Immature natural killer cell (primary cell): Measurements from ENCODE around the gene PRR5. TPM values are rescaled to one million over a fixed set of nuclear protein-coding genes. Genes with fewer than 3 reads are reported as not detected.

Source experiments
- DNase-seq, 3 donors: peaks; one replicate each; pipeline ENCODE4 v3.0.0; 2022; ENCODE audit warnings: mixed read lengths in 1 of 3
- H3K27ac Mint-ChIP-seq, 6 donors: one replicate each; pipeline ENCODE4 v1.8.0; 2020; ENCODE audit warnings: mixed read lengths in 6 of 6, mild to moderate bottlenecking in 5 of 6, inconsistent platforms in 4 of 6, moderate library complexity in 3 of 6
- H3K27me3 Mint-ChIP-seq, 3 donors: one replicate each; pipeline ENCODE4 v1.8.0; 2020 to 2021; ENCODE audit warnings: low read depth in 3 of 3, mild to moderate bottlenecking in 3 of 3, mixed read lengths in 3 of 3, moderate library complexity in 3 of 3, inconsistent platforms in 1 of 3
- H3K36me3 Mint-ChIP-seq, 3 donors: one replicate each; pipeline ENCODE4 v1.8.0; 2020; ENCODE audit warnings: mixed read lengths in 3 of 3, inconsistent platforms in 2 of 3, mild to moderate bottlenecking in 2 of 3
- H3K4me1 Mint-ChIP-seq, 2 donors: one replicate each; pipeline ENCODE4 v1.8.0; 2020; ENCODE audit warnings: inconsistent platforms in 2 of 2, mild to moderate bottlenecking in 2 of 2, mixed read lengths in 2 of 2, moderate library complexity in 1 of 2
- H3K4me3 Mint-ChIP-seq, 5 donors: one replicate each; pipeline ENCODE4 v1.8.0; 2020; ENCODE audit warnings: mild to moderate bottlenecking in 5 of 5, mixed read lengths in 5 of 5, inconsistent platforms in 3 of 5, moderate library complexity in 3 of 5
- H3K9me3 Mint-ChIP-seq, 6 donors: one replicate each; pipeline ENCODE4 v1.8.0; 2020; ENCODE audit warnings: mild to moderate bottlenecking in 6 of 6, mixed read lengths in 6 of 6, inconsistent platforms in 4 of 6, moderate library complexity in 3 of 6
- polyA plus RNA-seq, 3 donors: library from polyadenylated mRNA; unstranded; fragments of 300-500 nt; fragmentation: Illumina TruSeq; gene quantifications; one replicate each; pipeline ENCODE4 v1.2.3, GENCODE V29; 2021

PRR5 gene
- polyA plus RNA-seq, 3 donors from 2014 or later, result 102 to 168 (median 112) TPM

DNA sequence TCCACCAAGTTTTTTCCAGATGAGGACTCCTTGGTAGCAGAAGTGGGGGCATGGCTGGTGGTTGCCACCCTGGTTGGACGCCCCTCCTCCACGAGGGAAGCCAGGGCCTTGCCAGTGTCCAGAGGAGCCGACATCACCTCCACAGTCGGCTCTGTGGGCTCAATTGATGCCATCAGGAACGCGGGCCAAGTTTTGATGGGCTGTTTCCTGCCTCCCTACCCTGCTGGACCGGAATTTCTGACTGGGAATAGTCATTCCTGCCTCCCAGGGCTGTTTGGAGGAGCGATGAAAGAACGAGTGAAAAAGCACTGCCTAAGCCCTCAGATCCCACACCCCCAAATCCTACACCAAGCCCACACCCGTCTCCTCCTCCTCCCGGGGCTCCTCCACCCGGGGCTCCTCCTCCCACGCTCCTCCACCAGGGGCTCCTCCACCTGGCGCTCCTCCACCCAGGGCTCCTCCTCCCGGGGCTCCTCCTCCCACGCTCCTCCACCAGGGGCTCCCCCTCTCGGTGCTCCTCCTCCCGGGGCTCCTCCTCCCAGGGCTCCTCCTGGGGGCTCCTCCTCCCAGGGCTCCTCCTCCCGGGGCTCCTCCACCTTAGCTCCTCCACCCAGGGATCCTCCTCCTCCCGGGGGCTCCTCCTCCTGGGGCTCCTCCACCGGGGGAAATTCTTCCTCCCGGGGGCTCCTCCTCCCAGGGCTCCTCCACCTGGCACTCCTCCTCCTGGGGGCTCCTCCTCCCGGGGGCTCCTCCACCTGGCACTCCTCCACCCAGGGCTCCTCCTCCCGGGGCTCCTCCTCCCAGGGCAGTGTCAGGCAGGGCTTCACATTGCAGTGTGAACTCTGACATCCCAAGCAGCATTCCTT is 10.0 kb upstream of the PRR5 start:
- DNase-seq, result no peak
- H3K36me3 Mint-ChIP-seq, result peaks cover under 1 to 3% (median 2%) of the 10 kb centered on the region in 3 donors
- H3K27ac Mint-ChIP-seq, result no peak overlapping the region
- H3K9me3 Mint-ChIP-seq, result no peaks in the 10 kb centered on the region
- H3K4me3 Mint-ChIP-seq, result no peak overlapping the region
- H3K4me1 Mint-ChIP-seq, result peaks cover 18% of the 10 kb centered on the region in 2 donors
- H3K27me3 Mint-ChIP-seq, result peaks cover 0 to 4% (median 3%) of the 10 kb centered on the region in 3 donors

GRCh38 chr22:44692662-44693007 is 9.4 kb upstream of the PRR5 start:
- H3K36me3 Mint-ChIP-seq, result peaks cover 0 to 3% (median 2%) of the 10 kb centered on the region in 3 donors
- no peaks in the 10 kb centered on the region for H3K9me3 Mint-ChIP-seq
- peaks cover 17 to 19% of the 10 kb centered on the region in 2 donors for H3K4me1 Mint-ChIP-seq
- no peak for DNase-seq
- no peak overlapping the region for H3K4me3 Mint-ChIP-seq
- peaks cover 0 to 4% (median 3%) of the 10 kb centered on the region in 3 donors for H3K27me3 Mint-ChIP-seq
- peak overlapping the region in 1 of 6 donors; percentile 44 for H3K27ac Mint-ChIP-seq

DNA sequence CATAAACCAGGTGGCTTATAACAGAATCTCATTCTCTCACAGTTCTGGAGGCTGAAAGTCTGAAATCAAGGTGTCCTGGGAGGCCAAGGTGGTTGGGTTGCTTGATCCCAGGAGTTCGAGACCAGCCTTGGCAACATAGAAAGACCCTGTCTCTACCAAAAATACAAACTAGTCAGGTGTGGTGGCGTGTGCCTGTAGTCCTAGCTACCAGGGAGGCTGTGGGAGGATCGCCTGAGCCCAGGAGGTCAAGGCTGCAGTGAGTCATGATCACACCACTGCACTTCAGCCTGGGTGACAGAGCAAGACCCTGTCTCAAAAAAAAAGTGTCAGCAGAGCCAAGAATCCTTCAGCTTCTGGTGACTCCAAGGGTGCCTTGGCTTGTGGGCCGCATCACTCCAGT is 8.9 kb upstream of the PRR5 start:
- H3K27ac Mint-ChIP-seq, result peak overlapping the region in 5 of 6 donors; percentile 23 to 74 (median 53)
- no peak overlapping the region for H3K4me3 Mint-ChIP-seq
- H3K27me3 Mint-ChIP-seq, result peaks cover 0 to 4% (median 3%) of the 10 kb centered on the region in 3 donors
- no peak for DNase-seq
- H3K4me1 Mint-ChIP-seq, result peaks cover 22 to 24% of the 10 kb centered on the region in 2 donors
- no peaks in the 10 kb centered on the region for H3K9me3 Mint-ChIP-seq
- H3K36me3 Mint-ChIP-seq, result peaks cover 0 to 3% (median 2%) of the 10 kb centered on the region in 3 donors

DNA sequence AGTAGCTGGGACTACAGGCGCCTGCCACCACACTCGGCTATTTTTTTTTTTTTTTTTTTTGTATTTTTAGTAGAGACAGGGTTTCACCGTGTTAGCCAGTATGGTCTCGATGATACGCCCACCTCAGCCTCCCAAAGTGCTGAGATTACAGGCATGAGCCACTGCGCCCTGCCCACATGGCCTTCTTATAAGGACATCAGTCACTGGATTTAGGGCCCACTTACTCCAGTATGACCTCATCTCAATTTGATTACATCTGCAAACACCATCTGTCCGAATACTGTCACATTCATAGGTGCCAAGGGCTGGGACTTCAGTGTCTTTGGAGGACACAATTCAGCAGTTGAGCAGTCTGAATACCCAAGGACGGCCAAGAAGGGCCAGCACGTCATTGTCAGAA is 8.2 kb upstream of the PRR5 start:
- Mint-ChIP-seq H3K27ac (peak overlapping the region in 4 of 6 donors; percentile 19 to 45 (median 34)), H3K27me3 (peaks cover 0 to 3% (median 2%) of the 10 kb centered on the region in 3 donors), H3K36me3 (no peaks in the 10 kb centered on the region), H3K9me3 (no peaks in the 10 kb centered on the region), H3K4me1 (peaks cover 27 to 28% of the 10 kb centered on the region in 2 donors), H3K4me3 (no peak overlapping the region)
- DNase-seq, result no peak

DNA sequence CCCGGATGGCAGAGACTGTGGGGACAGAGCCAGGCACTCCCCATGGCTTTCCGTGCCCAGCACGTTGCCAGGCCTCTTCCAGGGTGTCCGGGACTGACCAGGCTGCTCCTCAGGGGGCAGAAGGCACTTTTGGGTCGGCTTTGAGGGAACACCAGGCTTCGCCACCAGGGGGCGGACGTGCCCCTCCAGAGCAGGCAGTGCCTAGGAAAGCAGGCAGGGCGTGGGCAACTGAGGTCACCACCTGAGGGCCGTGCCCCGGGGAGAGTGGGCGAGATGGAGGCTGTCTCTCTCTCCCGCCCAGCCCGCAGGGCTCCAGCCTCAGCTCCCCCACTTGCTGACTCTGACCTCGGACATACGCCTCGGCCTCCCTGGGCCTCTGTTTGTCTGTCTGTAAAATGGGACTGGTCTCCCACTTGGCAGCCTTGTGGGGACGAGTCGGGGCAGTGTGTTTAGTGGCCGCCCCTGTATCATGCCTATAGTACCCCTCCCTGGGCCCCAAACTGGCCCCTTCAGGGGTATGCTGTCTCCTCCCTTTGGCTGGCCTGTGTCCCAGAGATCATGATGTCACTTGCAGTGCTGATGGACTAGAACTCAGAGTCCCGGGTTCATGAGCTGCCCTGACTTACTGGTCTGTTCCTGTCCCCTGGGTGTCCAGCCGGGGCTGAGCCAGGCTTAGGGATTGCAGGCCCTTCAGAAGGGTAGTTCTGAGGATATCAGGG is 4.4 kb upstream of the PRR5 start:
- H3K4me1 Mint-ChIP-seq, result peaks cover 45 to 50% of the 10 kb centered on the region in 2 donors
- H3K36me3 Mint-ChIP-seq, result no peaks in the 10 kb centered on the region
- peaks cover 2 to 5% (median 3%) of the 10 kb centered on the region in 3 donors for H3K27me3 Mint-ChIP-seq
- peak overlapping the region; percentile 14 to 83 (median 72) for H3K27ac Mint-ChIP-seq
- H3K4me3 Mint-ChIP-seq, result peak overlapping the region in 3 of 5 donors; percentile 25 to 40 (median 38)
- H3K9me3 Mint-ChIP-seq, result no peaks in the 10 kb centered on the region
- peak; percentile 83 to 85 (median 84) for DNase-seq

- Mint-ChIP-seq H3K36me3 (no peaks in the 10 kb centered on the region), H3K4me1 (peaks cover 47 to 51% of the 10 kb centered on the region in 2 donors), H3K9me3 (no peaks in the 10 kb centered on the region), H3K27ac (peak overlapping the region in 5 of 6 donors; percentile 67 to 85 (median 79)), H3K4me3 (peak overlapping the region; percentile 6 to 54 (median 40)), H3K27me3 (peaks cover 0 to 7% (median 2%) of the 10 kb centered on the region in 3 donors)
- peak; percentile 29 to 63 (median 54) for DNase-seq
These were observed 3.2 kb upstream of the PRR5 start for GRCh38 chr22:44698531-44699421.

DNA sequence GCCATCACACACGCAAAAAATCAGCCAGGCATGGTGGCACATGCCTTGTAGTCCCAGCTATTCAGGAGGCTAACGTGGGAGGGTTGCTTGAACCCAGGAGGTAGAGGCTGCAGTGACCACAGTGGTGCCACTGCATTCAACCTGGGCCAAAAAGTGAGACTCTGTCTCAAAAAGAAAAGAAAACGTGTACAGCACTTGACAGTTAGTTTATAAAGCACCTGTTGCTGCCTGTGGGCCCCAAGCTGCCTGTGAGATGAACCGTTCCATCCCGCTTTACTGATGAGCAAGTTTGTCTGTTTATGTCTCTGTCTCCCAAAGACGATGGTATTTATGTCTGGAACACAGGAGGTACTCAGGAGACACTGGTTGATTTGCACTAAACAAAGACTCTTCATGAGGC is 1.5 kb upstream of the PRR5 start:
- no peaks in the 10 kb centered on the region for H3K9me3 Mint-ChIP-seq
- peak overlapping the region in 4 of 6 donors; percentile 39 to 79 (median 58) for H3K27ac Mint-ChIP-seq
- no peak overlapping the region for H3K4me3 Mint-ChIP-seq
- H3K36me3 Mint-ChIP-seq, result peaks cover 0 to 6% (median 4%) of the 10 kb centered on the region in 3 donors
- peaks cover 52 to 63% of the 10 kb centered on the region in 2 donors for H3K4me1 Mint-ChIP-seq
- peaks cover 0 to 7% (median 2%) of the 10 kb centered on the region in 3 donors for H3K27me3 Mint-ChIP-seq
- no peak for DNase-seq

DNA sequence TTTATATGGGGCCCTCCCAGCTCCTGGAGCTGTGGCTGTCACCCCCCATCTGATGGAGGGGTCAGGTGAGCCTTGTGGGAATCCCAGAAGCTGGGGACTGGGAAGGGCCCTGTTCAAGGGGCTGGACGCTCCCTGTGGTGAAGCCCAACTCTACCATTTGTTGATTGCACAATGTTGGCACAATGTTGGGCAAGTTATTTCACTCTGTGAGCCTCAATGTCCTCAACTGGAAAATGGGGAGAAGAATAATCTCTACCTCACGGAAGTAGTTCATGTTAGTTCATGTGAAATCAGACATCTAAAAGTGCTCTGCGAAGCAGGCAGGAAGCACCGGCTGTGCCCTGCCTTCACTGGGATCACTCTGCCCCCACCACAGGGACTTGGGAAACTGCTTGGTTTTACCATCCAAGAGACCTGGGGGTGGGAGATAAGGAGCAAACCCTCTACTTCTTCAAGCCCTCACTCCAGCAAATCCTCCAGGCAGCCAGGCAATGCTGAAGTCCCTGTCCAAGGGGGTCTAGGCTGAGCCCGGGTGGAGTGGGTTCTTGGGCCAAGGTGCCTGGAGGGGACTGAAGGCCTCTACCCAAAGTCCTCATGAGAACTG is 715 bp upstream of the PRR5 start:
- peaks cover 56 to 68% of the 10 kb centered on the region in 2 donors for H3K4me1 Mint-ChIP-seq
- H3K27ac Mint-ChIP-seq, result peak overlapping the region; percentile 74 to 91 (median 82)
- peaks cover 0 to 6% (median 4%) of the 10 kb centered on the region in 3 donors for H3K36me3 Mint-ChIP-seq
- peak overlapping the region; percentile 69 to 81 (median 78) for H3K4me3 Mint-ChIP-seq
- DNase-seq, result no peak
- H3K9me3 Mint-ChIP-seq, result no peaks in the 10 kb centered on the region
- H3K27me3 Mint-ChIP-seq, result peaks cover 0 to 7% (median 2%) of the 10 kb centered on the region in 3 donors

DNA sequence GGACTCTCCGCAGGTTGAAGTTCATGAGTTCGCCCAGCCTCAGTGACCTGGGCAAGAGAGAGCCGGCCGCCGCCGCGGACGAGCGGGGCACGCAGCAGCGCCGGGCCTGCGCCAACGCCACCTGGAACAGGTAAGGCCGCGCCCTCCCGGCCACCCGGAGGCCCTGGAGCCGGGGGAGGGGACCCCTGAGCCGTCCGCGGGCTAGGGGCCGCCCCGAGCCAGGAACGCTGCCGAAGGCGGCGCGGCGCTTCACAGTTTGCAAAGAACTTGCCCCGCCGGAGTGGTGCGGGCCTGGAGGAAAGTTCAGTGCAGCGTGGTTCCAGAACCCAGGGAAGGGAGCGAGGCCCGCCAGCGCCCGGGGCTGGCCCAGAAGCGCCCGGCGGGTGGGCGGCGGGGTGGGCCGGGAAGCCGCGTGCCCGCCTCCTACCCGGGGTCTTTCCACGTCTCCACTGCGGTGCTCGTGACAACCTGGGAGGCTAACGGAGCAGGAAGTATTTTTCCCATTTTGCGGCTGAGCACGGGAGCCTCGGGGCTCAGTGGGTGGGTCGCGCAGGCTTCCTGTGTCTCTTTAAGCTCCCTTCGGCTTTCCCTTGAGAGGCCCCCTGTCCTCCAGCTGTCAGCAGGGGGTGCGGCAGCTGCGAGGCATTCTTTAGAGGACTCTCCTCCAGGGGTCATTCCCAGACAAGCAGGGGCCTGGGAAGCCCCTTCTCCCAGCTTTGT is 635 bp downstream of the PRR5 start:
- Mint-ChIP-seq H3K27ac (peak overlapping the region in 4 of 6 donors; percentile 48 to 67 (median 52)), H3K4me3 (peak overlapping the region; percentile 78 to 86 (median 83)), H3K9me3 (no peaks in the 10 kb centered on the region), H3K27me3 (peaks cover 0 to 7% (median 2%) of the 10 kb centered on the region in 3 donors), H3K4me1 (peaks cover 57 to 66% of the 10 kb centered on the region in 2 donors), H3K36me3 (peaks cover 0 to 6% (median 4%) of the 10 kb centered on the region in 3 donors)
- peak; percentile 20 to 28 (median 25) for DNase-seq

- peak overlapping the region in 2 of 6 donors; percentile 67 to 76 for H3K27ac Mint-ChIP-seq
These were observed 1.4 kb downstream of the PRR5 start for GRCh38 chr22:44703255-44703870.

DNA sequence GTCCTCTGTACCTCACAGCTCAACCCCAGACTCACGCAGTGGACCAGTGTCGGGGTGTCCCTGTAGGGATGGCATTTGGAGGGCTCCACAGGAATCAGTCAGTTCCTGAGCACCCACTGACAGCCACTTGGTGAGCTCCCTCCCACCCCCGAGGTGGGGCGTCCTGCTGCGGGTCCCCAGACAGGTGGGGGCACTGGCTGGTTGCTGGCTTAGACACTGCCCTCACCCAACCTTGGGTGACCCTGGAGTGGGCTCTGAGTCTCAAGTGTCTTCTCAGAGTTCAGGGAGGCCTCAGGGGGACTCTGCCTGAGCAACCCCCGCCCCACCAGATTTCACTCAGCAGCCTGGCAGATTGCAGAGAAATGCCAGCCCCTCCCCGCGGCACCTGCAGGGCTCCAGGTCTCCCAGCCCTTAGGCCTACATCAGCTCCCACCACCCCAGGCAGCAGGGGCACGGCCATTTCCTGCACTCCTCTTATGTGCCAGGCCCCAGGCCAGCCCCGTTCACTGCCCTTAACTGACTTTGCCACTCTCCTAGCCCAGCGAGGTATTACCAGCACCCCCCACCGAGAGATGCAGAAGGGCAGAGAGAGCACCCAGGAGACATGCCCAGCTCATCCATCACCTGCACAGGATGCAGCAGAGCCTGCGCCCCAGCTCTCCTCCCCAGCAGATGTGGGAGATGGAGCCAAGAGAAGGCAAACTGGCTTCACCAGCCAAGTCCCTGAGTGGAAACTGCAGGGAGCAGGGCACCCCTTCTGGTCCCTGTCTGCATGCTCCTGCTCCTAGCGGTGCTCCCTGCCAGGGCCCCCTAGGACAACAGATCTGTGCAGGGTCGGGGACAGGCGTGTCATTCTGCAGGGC is 2.4 kb downstream of the PRR5 start:
- peaks cover 0 to 10% (median 5%) of the 10 kb centered on the region in 3 donors for H3K27me3 Mint-ChIP-seq
- peak overlapping the region; percentile 78 to 86 (median 83) for H3K4me3 Mint-ChIP-seq
- H3K4me1 Mint-ChIP-seq, result peaks cover 57 to 65% of the 10 kb centered on the region in 2 donors
- peaks cover 0 to 6% (median 4%) of the 10 kb centered on the region in 3 donors for H3K36me3 Mint-ChIP-seq
- peak overlapping the region in 2 of 6 donors; percentile 26 to 76 for H3K27ac Mint-ChIP-seq
- peaks cover 0 to 1% (median 0%) of the 10 kb centered on the region in 6 donors for H3K9me3 Mint-ChIP-seq
- DNase-seq, result no peak

More at GRCh38 chr22:44703255-44703870, 1.4 kb downstream of the PRR5 start:
- Mint-ChIP-seq H3K4me1 (peaks cover 57 to 66% of the 10 kb centered on the region in 2 donors), H3K27me3 (peaks cover 0 to 7% (median 2%) of the 10 kb centered on the region in 3 donors), H3K4me3 (peak overlapping the region; percentile 78 to 86 (median 83)), H3K9me3 (no peaks in the 10 kb centered on the region), H3K36me3 (peaks cover 0 to 6% (median 4%) of the 10 kb centered on the region in 3 donors)
- DNase-seq, result no peak
